H1 (cell line): ENCODE measurements around the gene IGF1. TPM values are rescaled to one million over a fixed set of nuclear protein-coding genes. Genes with fewer than 3 reads are reported as not detected.

Experiments
- CTCF ChIA-PET: fragments of 300-600 bp; sonication (Branson Sonifier 250); formaldehyde crosslinking; loops from one replicate; lab custom pipeline; 2021; ENCODE audit not compliant: partially characterized antibody; lab: Charles Lee
- POLR2A ChIA-PET: fragments of 300-600 bp; sonication (Branson Sonifier 250); formaldehyde crosslinking; loops from one replicate; lab custom pipeline; 2021; ENCODE audit warnings: inconsistent platforms; ENCODE audit not compliant: partially characterized antibody; lab: Charles Lee
- DNase-seq, 2 experiments: peaks; one replicate each; pipeline versions ENCODE4 v3.0.0 to v3.0.0-alpha.2; 2010 to 2022; ENCODE audit warnings: low spot score in 2 of 2, low read depth in 1 of 2, mixed read lengths in 1 of 2
- FAIRE-seq: peaks from 2 replicates; lab custom pipeline; 2011; peaks lifted over from hg19 to GRCh38; lab: Jason Lieb, UNC
- H2AFZ ChIP-seq: 2 replicates; pipeline ENCODE4 v1.8.1; 2012; ENCODE audit warnings: low read length, inconsistent platforms
- H2AK5ac ChIP-seq: 2 replicates; pipeline ENCODE4 v1.6.1; 2013; ENCODE audit warnings: low read depth, low read length
- H2BK120ac ChIP-seq: replicated peaks from 2 replicates; pipeline ENCODE3; 2013; ENCODE audit warnings: low read depth, low read length, inconsistent platforms
- H2BK12ac ChIP-seq: 2 replicates; pipeline ENCODE4 v1.6.1; 2013; ENCODE audit warnings: low read depth, low read length
- H2BK15ac ChIP-seq: 2 replicates; pipeline ENCODE4 v1.6.1; 2013; ENCODE audit warnings: low read length
- H2BK20ac ChIP-seq: 2 replicates; pipeline ENCODE4 v1.6.1; 2013; ENCODE audit warnings: low read length
- H2BK5ac ChIP-seq: 2 replicates; pipeline ENCODE4 v1.6.1; 2013; ENCODE audit warnings: low read depth, low read length
- H3K14ac ChIP-seq: 2 replicates; pipeline ENCODE4 v1.6.1; 2013; ENCODE audit warnings: inconsistent platforms; ENCODE audit not compliant: insufficient read length
- H3K18ac ChIP-seq: 2 replicates; pipeline ENCODE4 v1.6.1; 2013; ENCODE audit warnings: low read length; ENCODE audit errors: extremely low read depth
- H3K23ac ChIP-seq: 2 replicates; pipeline ENCODE4 v1.6.1; 2013; ENCODE audit warnings: inconsistent platforms; ENCODE audit not compliant: insufficient read length
- H3K23me2 ChIP-seq: 2 replicates; pipeline ENCODE4 v1.6.1; 2013; ENCODE audit warnings: low read depth, low read length
- H3K27ac ChIP-seq: 2 replicates; pipeline ENCODE4 v1.6.1; 2011; ENCODE audit warnings: low read depth, low read length, inconsistent platforms
- H3K27me3 ChIP-seq, 4 experiments: replicated peaks in 1 of 4; 1 replicate in 1 of 4; 2 replicates in 3 of 4; pipeline versions ENCODE4 v1.6.1 to v1.8.1; 2011 to 2013; ENCODE audit warnings: low read length in 3 of 4, mild to moderate bottlenecking in 3 of 4, inconsistent platforms in 2 of 4, mixed read lengths in 2 of 4, moderate library complexity in 1 of 4; ENCODE audit not compliant: control insufficient read depth in 3 of 4, insufficient read depth in 3 of 4; ENCODE audit errors: extremely low read depth in 1 of 4
- H3K36me3 ChIP-seq, 4 experiments: 2 replicates each; pipeline versions ENCODE4 v1.6.1 to v1.8.1; 2011 to 2013; ENCODE audit warnings: mild to moderate bottlenecking in 4 of 4, low read length in 3 of 4, moderate library complexity in 2 of 4, control low read depth in 1 of 4, inconsistent platforms in 1 of 4; ENCODE audit not compliant: insufficient read depth in 4 of 4, control insufficient read depth in 2 of 4
- H3K4ac ChIP-seq: replicated peaks from 2 replicates; pipeline ENCODE3; 2013; ENCODE audit warnings: low read length, low read depth, mixed read lengths, inconsistent platforms; ENCODE audit not compliant: insufficient read length
- H3K4me1 ChIP-seq, 4 experiments: replicated peaks in 1 of 4; 1 replicate in 1 of 4; 2 replicates in 3 of 4; pipeline versions ENCODE4 v1.6.1 to v1.8.1; 2011 to 2013; ENCODE audit warnings: low read length in 3 of 4, inconsistent platforms in 2 of 4, mixed read lengths in 1 of 4; ENCODE audit not compliant: insufficient read depth in 4 of 4, control insufficient read depth in 3 of 4
- H3K4me2 ChIP-seq, 2 experiments: 2 replicates each; pipeline versions ENCODE4 v1.6.1 to v1.8.1; 2011 to 2013; ENCODE audit warnings: low read depth in 2 of 2, low read length in 2 of 2, control low read depth in 1 of 2, inconsistent platforms in 1 of 2, mild to moderate bottlenecking in 1 of 2; ENCODE audit not compliant: insufficient read depth in 1 of 2
- H3K4me3 ChIP-seq, 4 experiments: fragments of 200-600, 300-600 bp in 1 of 4; sonication (generic), shearing (Covaris generic), sonication (Bioruptor Twin) in 1 of 4; 2 replicates each; pipeline versions ENCODE4 v1.5.1 to v1.8.1; 2011 to 2016; ENCODE audit warnings: low read length in 4 of 4, low read depth in 3 of 4, control low read depth in 2 of 4, inconsistent platforms in 2 of 4, mild to moderate bottlenecking in 2 of 4, mixed read lengths in 1 of 4, moderate library complexity in 1 of 4; ENCODE audit not compliant: insufficient read depth in 2 of 4; ENCODE audit errors: extremely low read depth in 1 of 4
- H3K56ac ChIP-seq: replicated peaks from 2 replicates; pipeline ENCODE3; 2013; ENCODE audit warnings: low read depth, mild to moderate bottlenecking, mixed read lengths, low read length, inconsistent platforms; ENCODE audit not compliant: insufficient read length
- H3K79me1 ChIP-seq: 2 replicates; pipeline ENCODE4 v1.6.1; 2013; ENCODE audit warnings: low read depth, low read length, control low read depth
- H3K79me2 ChIP-seq, 2 experiments: 2 replicates each; pipeline versions ENCODE4 v1.6.1 to v1.8.1; 2012 to 2013; ENCODE audit warnings: low read length in 2 of 2, mild to moderate bottlenecking in 2 of 2, inconsistent platforms in 1 of 2; ENCODE audit not compliant: insufficient read depth in 2 of 2, control insufficient read depth in 1 of 2
- H3K9ac ChIP-seq, 4 experiments: replicated peaks in 1 of 4; 1 replicate in 1 of 4; 2 replicates in 3 of 4; pipeline versions ENCODE4 v1.6.1 to v1.8.1; 2011 to 2013; ENCODE audit warnings: low read depth in 3 of 4, low read length in 3 of 4, control low read depth in 2 of 4, mild to moderate bottlenecking in 2 of 4, moderate library complexity in 2 of 4, inconsistent platforms in 1 of 4; ENCODE audit errors: extremely low read depth in 1 of 4
- H3K9me3 ChIP-seq, 2 experiments: 2 replicates each; pipeline versions ENCODE4 v1.6.1 to v1.8.1; 2012 to 2013; ENCODE audit warnings: mild to moderate bottlenecking in 2 of 2, moderate library complexity in 2 of 2, control low read depth in 1 of 2, inconsistent platforms in 1 of 2, low read depth in 1 of 2, low read length in 1 of 2, mixed read lengths in 1 of 2; ENCODE audit not compliant: insufficient read depth in 2 of 2
- H4K20me1 ChIP-seq, 2 experiments: replicated peaks in 1 of 2; 2 replicates each; pipeline versions ENCODE3 to v1.8.1; 2011 to 2013; ENCODE audit warnings: inconsistent platforms in 2 of 2, low read length in 2 of 2, mild to moderate bottlenecking in 1 of 2; ENCODE audit not compliant: insufficient read depth in 2 of 2, control insufficient read depth in 1 of 2
- H4K5ac ChIP-seq: 2 replicates; pipeline ENCODE4 v1.6.1; 2013; ENCODE audit warnings: low read length, low read depth, mixed read lengths, inconsistent platforms; ENCODE audit not compliant: insufficient read length
- H4K8ac ChIP-seq: 2 replicates; pipeline ENCODE4 v1.8.0; 2013; ENCODE audit warnings: mild to moderate bottlenecking, moderate library complexity, low read length, inconsistent platforms; ENCODE audit not compliant: insufficient read depth; ENCODE audit errors: extremely low read depth
- H4K91ac ChIP-seq: replicated peaks from 2 replicates; pipeline ENCODE3; 2013; ENCODE audit warnings: low read length, mixed read lengths, inconsistent platforms; ENCODE audit not compliant: insufficient read length
- BACH1 ChIP-seq: IDR thresholded peaks from 2 replicates; pipeline ENCODE4 v1.6.1; 2012; ENCODE audit warnings: low read length, improper control_type of control experiment
- BCL11A ChIP-seq, 2 experiments: IDR thresholded peaks; one replicate each; pipeline ENCODE4 v1.6.1; 2011; ENCODE audit warnings: low read depth in 2 of 2, low read length in 2 of 2, mild to moderate bottlenecking in 2 of 2
- CBX5 ChIP-seq: fragments of 300-800, 300-1000 bp; sonication (generic); IDR thresholded peaks from 2 replicates; pipeline ENCODE4 v1.7.1; 2016; ENCODE audit warnings: antibody characterized with exemption, low read length, low read depth
- CHD1 ChIP-seq: IDR thresholded peaks from 2 replicates; pipeline ENCODE4 v1.6.1; 2012; ENCODE audit warnings: low read depth, low read length, improper control_type of control experiment
- EGR1 ChIP-seq: IDR thresholded peaks from 2 replicates; pipeline ENCODE4 v1.6.1; 2011; ENCODE audit warnings: low read depth, low read length, borderline replicate concordance
- GABPA ChIP-seq: IDR thresholded peaks from 2 replicates; pipeline ENCODE4 v1.6.1; 2011; ENCODE audit warnings: mild to moderate bottlenecking, low read length, moderate library complexity, borderline replicate concordance; ENCODE audit not compliant: insufficient read depth
- SAP30 ChIP-seq: fragments of 300-600 bp; sonication (generic); IDR thresholded peaks from 2 replicates; pipeline ENCODE4 v1.7.1; 2012; ENCODE audit warnings: low read length, moderate library complexity, mild to moderate bottlenecking, inconsistent platforms; ENCODE audit not compliant: insufficient read depth, insufficient replicate concordance
- SRF ChIP-seq: IDR thresholded peaks from 2 replicates; pipeline ENCODE4 v1.6.1; 2011; ENCODE audit warnings: mild to moderate bottlenecking, low read depth, low read length, moderate library complexity
- WGBS, 2 experiments: shearing (Covaris generic) in 1 of 2; methylation state at CpG; one replicate each; pipeline versions ENCODE4 v1.1.6 to v1.1.7; 2013 to 2015; ENCODE audit warnings: low lambda C conversion rate in 2 of 2, mixed read lengths in 2 of 2, inconsistent platforms in 1 of 2, low coverage in 1 of 2, missing lambda C conversion rate in 1 of 2; ENCODE audit not compliant: insufficient replicate concordance in 2 of 2, insufficient coverage in 1 of 2, insufficient read length in 1 of 2; ENCODE audit errors: extremely low coverage in 1 of 2, missing lambda C conversion rate in 1 of 2; 5-methylcytosine and 5-hydroxymethylcytosine counted together
- polyA plus RNA-seq, 7 experiments: library from polyadenylated mRNA; depleted of rRNA in 3 of 7; stranded (reverse) in 5 of 7; unstranded in 2 of 7; fragments of >200 nt in 5 of 7; fragments of 200-250 nt in 2 of 7; gene quantifications; 1 replicate in 5 of 7; 2 replicates in 1 of 7; 4 replicates in 1 of 7; pipeline versions ENCODE4 v1.2.1 to v1.2.3, GENCODE V29; 2011 to 2013; ENCODE audit warnings: missing spikeins in 2 of 7, mixed read lengths in 2 of 7
- total RNA-seq: library from RNA; stranded (reverse); fragmentation: NEBNext Ultra II Directional; extraction: Animal tissue kit (Norgen Biotek cat#: 25700); gene quantifications from 2 replicates; pipeline ENCODE4 v1.2.1, GENCODE V29; 2021
- TF ChIP-seq, protein P1 (sequence below): IDR thresholded peaks from 2 replicates; pipeline ENCODE4 v1.6.1; 2011; ENCODE audit warnings: low read depth, mild to moderate bottlenecking, low read length; ENCODE audit not compliant: insufficient read depth

Gene IGF1
- total and polyA plus RNA-seq, 2 of the 8 experiments (the other 6 are each of a cell fraction or from before 2014, with no cell fraction given), result not detected

DNA sequence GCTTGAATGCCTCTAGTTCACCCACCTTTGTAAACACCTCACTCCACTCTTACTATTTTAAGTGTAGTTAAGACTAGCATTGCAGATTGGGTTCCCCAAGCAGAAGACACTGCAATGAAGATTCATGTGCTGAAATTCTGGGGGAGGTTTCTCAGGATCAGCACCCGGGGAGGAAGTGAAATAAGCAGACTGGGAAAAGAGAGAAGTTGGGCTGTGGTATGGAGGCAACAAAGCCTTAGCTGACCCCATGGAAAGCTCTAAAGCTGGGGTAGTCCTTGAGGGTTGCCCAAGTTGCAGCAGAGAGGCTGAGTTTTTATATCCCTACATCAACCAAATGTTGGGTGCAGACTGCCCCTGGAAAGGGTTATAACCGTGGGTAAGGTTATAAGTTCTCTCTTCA lies 23.9 kb upstream of the IGF1 start:
- Histone ChIP-seq H2BK120ac (no peak overlapping the region), H3K79me2 (no peaks in the 10 kb centered on the region), H4K8ac (no peak overlapping the region), H3K4me2 (no peak overlapping the region), H3K23ac (no peak overlapping the region), H3K27me3 (no peaks in the 10 kb centered on the region), H2AK5ac (no peak overlapping the region), H3K14ac (no peak overlapping the region), H4K5ac (no peak overlapping the region), H3K23me2 (no peaks in the 10 kb centered on the region; the same call in 1 of the 2 replicates), H4K20me1 (no peaks in the 10 kb centered on the region), H4K91ac (no peak overlapping the region), H3K9ac (no peak overlapping the region), H3K4ac (no peak overlapping the region), H3K36me3 (no peaks in the 10 kb centered on the region), H3K79me1 (no peaks in the 10 kb centered on the region), H3K4me1 (no peaks in the 10 kb centered on the region)
- ChIA-PET POLR2A (no interaction called here), CTCF (interaction anchor here (0.7 to 1.4 kb wide), 3 partner anchors 9 to 307 kb away, joined by 3 to 5 read pairs (median 3); no protein-coding TSS in a partner anchor)
- FAIRE-seq, result no peak
- WGBS, 2 experiments, result 92% methylated on average over 2 of the region's 2 CpGs; no CpG with 5 or more reads in 1 of the 2 experiments
- TF ChIP-seq EGR1, result no peak
- no peak for TF ChIP-seq SAP30
- no peak for TF ChIP-seq BACH1
- no peak for TF ChIP-seq CBX5
- TF ChIP-seq GABPA, result no peak
- TF ChIP-seq BCL11A (IDR thresholded peaks at IDR 0.05; ENCODE audit: low read depth in 2 of 2, low read length in 2 of 2), result no peak
- TF ChIP-seq SRF, result no peak
- no peak for TF ChIP-seq CHD1
- TF ChIP-seq, protein P1, sequence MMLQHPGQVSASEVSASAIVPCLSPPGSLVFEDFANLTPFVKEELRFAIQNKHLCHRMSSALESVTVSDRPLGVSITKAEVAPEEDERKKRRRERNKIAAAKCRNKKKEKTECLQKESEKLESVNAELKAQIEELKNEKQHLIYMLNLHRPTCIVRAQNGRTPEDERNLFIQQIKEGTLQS, result no peak
- TF ChIP-seq, all 59 proteins: peak for 0
- DNase-seq, result no peak
- Histone ChIP-seq H2BK12ac (no peak overlapping the region), H3K9me3 (0 out of 4 replicates have a peak, but pooled peaks cover 0 to 4% of the 10 kb centered on the region in 2 experiments), H2BK15ac (no peak overlapping the region), H3K4me3 (no peak overlapping the region), H3K18ac (no peak overlapping the region), H3K27ac (no peak overlapping the region), H2BK20ac (no peak overlapping the region), H3K56ac (no peak overlapping the region), H2AFZ (no peak overlapping the region), H2BK5ac (no peak overlapping the region)
